GM19328 (cell line): ENCODE results near the gene FAU.
"Not testable (repeated sequence)": the region's sequence is repeated elsewhere in the genome, so short reads cannot be mapped to it uniquely, and the experiment has no call there.

Experiments used
- ATAC-seq: cut with Tn5 transposase; IDR thresholded peaks from one replicate; pipeline ENCODE4 v1.9.1; 2021; ENCODE audit warnings: mild to moderate bottlenecking, moderate library complexity; ENCODE audit not compliant: unreplicated experiment

The FAU gene

DNA sequence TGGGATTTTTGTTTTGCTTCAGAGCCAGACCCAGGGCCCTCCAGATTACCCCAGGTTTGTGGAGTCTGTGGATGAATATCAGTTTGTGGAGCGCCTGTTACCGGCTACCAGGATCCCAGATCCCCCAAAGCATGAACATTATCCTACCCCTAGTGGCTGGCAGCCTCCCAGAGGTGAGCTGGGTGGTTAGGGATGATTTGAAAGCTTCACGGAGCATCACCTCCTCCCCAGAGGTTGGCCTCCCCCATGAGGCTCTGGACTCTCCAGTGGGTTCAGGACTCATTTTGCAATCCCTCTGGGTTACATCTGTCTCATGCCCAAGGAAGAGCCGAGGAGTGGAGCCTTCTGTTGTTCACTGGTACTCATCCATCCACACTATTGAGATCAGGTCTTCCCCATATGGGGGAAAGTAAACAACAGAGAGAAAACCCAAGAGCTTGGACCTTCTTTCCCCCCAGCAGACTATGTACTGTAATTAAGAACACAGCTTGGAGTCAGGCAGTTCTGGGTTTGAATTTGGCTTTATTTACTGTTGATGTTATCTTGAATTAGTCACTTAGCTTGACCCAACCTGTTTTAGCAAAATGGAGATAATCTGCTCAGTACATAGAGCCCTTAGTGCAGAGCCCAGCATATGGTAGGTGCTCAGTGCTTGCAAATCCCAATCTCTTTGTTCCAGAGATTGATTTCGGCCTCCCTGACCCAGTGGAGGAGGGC is 2.7 kb upstream of the FAU start:
- no peak for ATAC-seq

GRCh38 chr11:65121447-65121864 is 478 bp downstream of the FAU start:
- no peak for ATAC-seq

DNA sequence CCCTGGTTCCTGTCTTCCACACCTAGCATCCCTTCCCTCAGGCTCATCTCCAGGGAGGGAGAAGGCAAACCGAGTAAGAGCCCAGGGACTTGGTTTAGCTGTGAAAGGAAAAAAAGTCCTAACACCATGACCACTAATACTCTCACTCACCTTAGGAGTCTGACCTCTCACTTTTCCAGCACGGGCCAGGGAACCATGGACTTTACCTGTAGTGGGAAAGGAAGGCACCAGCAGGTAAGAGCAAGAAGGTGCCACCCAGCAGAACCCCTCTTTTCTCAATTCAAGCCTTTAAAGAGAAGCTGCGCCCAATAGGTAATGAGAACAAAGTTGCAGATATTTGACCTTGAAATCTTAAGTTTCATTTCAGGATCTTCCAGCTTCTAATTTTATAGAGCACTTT is 1.1 kb downstream of the FAU start:
- no peak for ATAC-seq

- ATAC-seq, result no peak
These were observed 2.3 kb downstream of the FAU start for GRCh38 chr11:65119670-65119995.

- ATAC-seq, result not testable (repeated sequence)
These were observed 2.9 kb downstream of the FAU start for GRCh38 chr11:65118891-65119669.

DNA sequence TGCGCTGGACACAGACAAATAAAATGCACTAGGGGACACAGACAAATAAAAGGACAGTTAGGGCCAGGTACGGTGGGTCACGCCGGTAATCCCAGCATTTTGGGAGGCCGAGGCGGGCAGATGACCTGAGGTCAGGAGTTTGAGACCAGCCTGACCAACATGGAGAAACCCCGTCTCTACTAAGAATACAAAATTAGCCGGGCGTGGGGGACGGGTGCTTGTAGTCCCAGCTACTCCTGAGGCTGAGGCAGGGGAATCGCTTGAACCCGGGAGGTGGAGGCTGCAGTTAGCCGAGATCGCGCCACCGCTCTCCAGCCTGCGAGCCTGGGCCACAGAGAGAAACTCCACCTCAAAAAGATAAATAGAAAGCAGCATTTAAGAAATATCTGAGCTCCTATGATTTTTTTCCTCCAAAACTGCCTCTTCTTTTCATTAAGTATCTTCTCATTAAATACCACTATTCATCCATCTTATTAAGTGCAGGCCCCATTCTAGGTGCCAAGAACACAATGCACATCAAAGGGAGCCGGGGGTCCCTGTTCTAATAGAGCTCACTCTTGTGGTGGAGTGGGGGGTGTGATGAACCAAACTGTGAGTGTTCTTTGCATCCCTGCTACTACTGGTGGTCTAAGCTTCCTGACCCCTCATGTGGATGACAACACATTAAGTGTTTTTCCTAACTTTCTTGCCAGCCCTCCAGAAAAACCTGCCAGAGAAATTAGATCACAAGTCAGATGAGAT is 3.7 kb downstream of the FAU start:
- no peak for ATAC-seq

DNA sequence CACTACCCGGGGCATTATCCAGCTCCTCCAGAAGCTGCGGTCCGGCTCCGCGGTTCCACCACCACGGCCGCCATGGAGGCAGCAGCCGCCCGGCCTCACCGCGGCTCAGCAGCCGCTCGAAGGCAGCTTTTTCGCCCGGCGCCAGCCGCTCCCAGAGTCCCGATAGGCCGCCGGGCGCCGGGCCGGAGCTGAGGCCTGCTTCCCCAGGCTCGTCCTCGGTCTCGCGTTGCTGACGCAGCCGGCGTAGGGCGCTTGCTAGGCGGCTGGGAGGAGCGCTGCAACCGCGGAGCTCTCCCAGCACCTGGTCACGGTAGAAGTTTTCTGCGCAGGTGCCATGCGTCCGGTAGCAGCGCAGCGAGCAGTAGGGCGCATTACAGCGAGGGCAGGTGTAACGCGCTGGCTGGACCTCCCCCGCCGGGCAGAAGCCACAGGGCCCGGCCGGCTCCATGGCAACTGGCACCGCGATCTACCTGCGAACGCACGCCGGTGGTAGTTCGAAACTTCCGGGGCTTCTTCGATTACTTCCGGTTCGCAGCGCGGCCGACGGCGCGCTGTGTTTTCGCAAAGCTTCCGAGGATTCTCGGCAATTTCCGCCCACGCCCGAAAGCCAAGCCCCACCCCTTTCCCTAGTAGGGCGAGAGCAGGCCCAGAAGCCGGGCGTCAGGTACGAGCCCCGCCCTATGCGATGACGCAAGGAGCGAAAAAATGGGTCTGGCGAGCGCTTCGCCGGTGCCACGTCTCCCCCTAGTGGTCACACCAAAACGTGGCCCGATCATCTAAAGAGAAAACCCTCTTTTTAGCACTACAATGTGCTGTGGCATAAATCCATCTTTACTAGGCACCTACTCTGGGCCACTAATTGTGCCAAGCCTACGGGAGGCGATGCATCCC is 4.5 kb downstream of the FAU start, which contains the start of gene ZNHIT2:
ZNHIT2 (minus strand) TSS at position 496 of the 891 bp plus-strand sequence; CDS start at position 448, 48 bp downstream.
- peak; percentile 64 for ATAC-seq

DNA sequence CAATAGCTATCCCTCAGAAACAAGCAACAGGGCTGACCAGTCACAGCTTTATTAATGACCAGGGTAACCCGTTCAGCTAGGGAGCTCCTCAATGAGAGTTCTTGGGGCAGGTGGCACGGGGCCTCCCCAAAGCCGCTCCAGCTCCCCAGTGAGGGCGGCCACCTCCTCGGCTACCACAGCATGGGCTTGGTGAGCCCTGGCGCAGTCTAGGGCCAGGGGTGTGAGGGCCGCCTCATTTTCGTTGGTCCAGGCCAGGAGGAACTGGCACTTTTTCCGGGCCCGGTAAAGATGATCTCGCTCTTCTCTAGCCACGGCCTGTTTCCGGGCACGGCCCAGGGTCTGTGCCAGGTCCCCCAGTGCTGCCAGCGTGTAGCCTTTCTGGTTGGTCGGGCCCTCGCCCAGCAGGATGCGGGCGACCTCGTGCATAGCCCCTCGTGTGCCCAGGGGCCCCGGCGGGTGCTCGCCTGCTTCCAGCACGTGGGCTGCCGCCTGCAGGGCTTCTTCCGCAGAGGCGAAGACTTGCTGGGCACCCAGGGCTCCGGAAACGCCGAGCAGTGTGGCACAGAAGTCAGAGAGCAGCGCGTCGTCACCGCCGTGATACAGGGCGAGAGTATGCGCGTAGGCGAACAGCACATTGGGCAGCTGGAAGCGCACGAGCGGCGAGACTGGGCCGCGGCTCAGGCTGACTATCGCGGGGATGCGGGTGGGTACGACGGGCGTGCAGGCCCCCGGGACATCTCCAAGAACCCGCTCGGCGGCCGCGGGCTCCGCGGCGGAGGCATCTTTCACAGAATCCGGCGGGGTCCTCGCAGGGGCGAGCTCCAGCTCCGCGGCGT is 5.3 kb downstream of the FAU start:
- no peak for ATAC-seq

- ATAC-seq, result no peak
These were observed 6.4 kb downstream of the FAU start for GRCh38 chr11:65115361-65116082.

- no peak for ATAC-seq
These were observed 7.3 kb downstream of the FAU start for GRCh38 chr11:65114538-65115171.

- no peak for ATAC-seq
These were observed 8.1 kb downstream of the FAU start for GRCh38 chr11:65113839-65114238.

DNA sequence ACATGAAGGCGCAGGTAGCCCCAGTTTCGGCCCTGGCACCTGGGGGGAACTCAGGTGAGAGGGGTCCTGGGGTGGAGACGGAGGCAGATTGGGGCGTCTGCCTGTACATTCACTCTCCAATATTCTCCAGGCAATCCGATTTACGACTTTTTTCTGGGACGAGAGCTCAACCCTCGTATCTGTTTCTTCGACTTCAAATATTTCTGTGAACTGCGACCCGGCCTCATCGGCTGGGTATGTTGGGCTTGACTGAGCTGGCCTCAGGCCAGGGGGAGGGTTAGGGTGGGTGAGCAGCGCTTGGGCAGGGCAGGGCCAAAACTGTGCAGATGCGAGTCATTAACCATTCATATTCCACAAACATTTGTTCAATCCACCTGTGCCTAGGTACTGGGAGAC is 8.6 kb downstream of the FAU start:
- ATAC-seq, result no peak

DNA sequence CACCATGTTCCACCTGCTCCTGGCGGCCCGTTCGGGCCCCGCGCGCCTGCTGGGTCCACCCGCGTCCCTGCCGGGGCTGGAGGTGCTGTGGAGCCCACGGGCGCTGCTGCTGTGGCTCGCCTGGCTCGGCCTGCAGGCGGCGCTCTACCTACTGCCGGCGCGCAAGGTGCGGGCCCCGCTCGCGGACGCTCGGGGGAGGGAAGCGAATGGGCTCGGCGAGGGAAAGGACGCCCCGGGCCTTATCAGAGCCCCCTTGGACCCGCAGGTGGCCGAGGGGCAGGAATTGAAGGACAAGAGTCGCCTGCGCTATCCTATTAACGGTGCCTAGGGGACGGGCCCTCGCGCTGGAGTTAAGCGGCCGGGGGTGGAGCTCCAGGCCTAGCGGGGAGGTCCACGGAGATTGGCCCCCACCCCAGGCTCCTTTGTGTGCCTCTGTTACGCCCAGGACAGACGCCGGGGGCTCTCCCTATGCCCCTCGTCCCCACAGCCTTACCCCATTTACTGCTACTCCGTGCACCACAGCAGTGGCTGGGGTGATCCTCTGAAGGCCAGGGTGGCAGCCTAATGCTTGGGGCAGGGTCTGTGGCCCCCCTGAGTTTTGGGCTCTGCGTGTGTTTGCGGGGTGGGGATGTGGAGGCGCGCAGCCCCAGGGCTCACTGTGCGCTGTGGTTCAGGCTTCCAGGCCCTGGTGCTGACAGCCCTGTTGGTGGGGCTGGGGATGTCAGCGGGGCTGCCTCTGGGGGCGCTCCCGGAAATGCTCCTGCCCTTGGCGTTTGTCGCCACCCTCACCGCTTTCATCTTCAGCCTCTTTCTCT is 9.2 kb downstream of the FAU start:
- no peak for ATAC-seq

- ATAC-seq, result peak; percentile 57
These were observed 10.0 kb downstream of the FAU start, which contains the start of gene TM7SF2 for GRCh38 chr11:65111744-65112545. TSS of gene TM7SF2 (plus strand) at chr11:65111872. CDS start at chr11:65112016, 144 bp downstream.

- no peak for ATAC-seq
These were observed 10.7 kb downstream of the FAU start for GRCh38 chr11:65111159-65111743.

GRCh38 chr11:65110354-65110861 is 11.5 kb downstream of the FAU start:
- ATAC-seq, result no peak
